PC-3 (cell line): Measurements from ENCODE around the gene ARHGEF3.

Source experiments
- EZH2 ChIP-seq: fragments of 300-600 bp; sonication (generic); IDR thresholded peaks from one replicate; pipeline ENCODE4 v1.6.1; 2017; ENCODE audit warnings: antibody characterized with exemption, mild to moderate bottlenecking, low read length; ENCODE audit not compliant: unreplicated experiment
- EZH2phosphoT487 ChIP-seq: fragments of 300-600 bp; sonication (generic); IDR thresholded peaks from 2 replicates; pipeline ENCODE4 v1.6.1; 2018; ENCODE audit warnings: mild to moderate bottlenecking, antibody characterized with exemption, low read length, borderline replicate concordance
- TF ChIP-seq, protein P1 (sequence below): fragments of 300-600 bp; sonication (generic); conservative IDR thresholded peaks from 2 replicates; pipeline ENCODE4 v1.5.1; 2017; ENCODE audit warnings: antibody characterized with exemption, low read depth, mild to moderate bottlenecking, low read length

DNA sequence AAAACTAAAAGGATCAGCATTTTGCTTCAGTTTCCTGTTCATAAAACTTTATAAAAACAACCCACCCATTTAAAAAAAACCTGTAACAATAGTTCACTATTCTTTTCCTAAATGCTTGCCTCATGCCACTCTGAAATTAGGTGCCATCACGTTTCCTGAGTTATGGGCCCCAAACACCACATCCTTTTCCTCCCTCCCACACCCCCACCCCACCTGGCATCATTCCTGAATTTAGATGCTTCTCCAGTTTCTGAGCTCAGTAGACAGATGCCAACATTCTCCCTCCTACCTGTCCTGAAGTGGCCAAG is 11.9 kb upstream of the ARHGEF3 start:
- TF ChIP-seq, protein P1, sequence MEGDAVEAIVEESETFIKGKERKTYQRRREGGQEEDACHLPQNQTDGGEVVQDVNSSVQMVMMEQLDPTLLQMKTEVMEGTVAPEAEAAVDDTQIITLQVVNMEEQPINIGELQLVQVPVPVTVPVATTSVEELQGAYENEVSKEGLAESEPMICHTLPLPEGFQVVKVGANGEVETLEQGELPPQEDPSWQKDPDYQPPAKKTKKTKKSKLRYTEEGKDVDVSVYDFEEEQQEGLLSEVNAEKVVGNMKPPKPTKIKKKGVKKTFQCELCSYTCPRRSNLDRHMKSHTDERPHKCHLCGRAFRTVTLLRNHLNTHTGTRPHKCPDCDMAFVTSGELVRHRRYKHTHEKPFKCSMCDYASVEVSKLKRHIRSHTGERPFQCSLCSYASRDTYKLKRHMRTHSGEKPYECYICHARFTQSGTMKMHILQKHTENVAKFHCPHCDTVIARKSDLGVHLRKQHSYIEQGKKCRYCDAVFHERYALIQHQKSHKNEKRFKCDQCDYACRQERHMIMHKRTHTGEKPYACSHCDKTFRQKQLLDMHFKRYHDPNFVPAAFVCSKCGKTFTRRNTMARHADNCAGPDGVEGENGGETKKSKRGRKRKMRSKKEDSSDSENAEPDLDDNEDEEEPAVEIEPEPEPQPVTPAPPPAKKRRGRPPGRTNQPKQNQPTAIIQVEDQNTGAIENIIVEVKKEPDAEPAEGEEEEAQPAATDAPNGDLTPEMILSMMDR = no peak
- no peak for TF ChIP-seq EZH2phosphoT487
- no peak for TF ChIP-seq EZH2
